Measurements from ENCODE around the gene RCE1. TPM values are rescaled to one million over a fixed set of nuclear protein-coding genes. Genes with fewer than 3 reads are reported as not detected.

Gene RCE1
- polyA plus RNA-seq, 1 experiment, result 20.1 TPM

DNA sequence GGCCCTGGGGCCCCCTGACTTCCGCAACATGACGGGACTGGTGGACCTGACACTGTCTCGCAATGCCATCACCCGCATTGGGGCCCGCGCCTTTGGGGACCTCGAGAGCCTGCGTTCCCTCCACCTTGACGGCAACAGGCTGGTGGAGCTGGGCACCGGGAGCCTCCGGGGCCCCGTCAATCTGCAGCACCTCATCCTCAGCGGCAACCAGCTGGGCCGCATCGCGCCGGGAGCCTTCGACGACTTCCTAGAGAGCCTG, 14.6 kb downstream of the RCE1 start:
- DNase-seq (ENCODE audit: low read depth), result no peak
- TF ChIP-seq, protein P1, sequence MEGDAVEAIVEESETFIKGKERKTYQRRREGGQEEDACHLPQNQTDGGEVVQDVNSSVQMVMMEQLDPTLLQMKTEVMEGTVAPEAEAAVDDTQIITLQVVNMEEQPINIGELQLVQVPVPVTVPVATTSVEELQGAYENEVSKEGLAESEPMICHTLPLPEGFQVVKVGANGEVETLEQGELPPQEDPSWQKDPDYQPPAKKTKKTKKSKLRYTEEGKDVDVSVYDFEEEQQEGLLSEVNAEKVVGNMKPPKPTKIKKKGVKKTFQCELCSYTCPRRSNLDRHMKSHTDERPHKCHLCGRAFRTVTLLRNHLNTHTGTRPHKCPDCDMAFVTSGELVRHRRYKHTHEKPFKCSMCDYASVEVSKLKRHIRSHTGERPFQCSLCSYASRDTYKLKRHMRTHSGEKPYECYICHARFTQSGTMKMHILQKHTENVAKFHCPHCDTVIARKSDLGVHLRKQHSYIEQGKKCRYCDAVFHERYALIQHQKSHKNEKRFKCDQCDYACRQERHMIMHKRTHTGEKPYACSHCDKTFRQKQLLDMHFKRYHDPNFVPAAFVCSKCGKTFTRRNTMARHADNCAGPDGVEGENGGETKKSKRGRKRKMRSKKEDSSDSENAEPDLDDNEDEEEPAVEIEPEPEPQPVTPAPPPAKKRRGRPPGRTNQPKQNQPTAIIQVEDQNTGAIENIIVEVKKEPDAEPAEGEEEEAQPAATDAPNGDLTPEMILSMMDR (IDR thresholded peaks at IDR 0.05; ENCODE audit: insufficient read depth, low read depth, low read length), result no peak
- Histone ChIP-seq H3K27me3 (ENCODE audit: control insufficient read depth, insufficient read depth, low read length) (no peaks in the 10 kb centered on the region), H3K36me3 (ENCODE audit: control insufficient read depth, insufficient read depth, low read length) (peaks cover 6% of the 10 kb centered on the region), H3K4me3 (ENCODE audit: low read depth, low read length) (peak overlapping the region; percentile 87)
- POLR2A ChIA-PET, result no interaction called here
- CTCF ChIA-PET, result no interaction called here

DNA sequence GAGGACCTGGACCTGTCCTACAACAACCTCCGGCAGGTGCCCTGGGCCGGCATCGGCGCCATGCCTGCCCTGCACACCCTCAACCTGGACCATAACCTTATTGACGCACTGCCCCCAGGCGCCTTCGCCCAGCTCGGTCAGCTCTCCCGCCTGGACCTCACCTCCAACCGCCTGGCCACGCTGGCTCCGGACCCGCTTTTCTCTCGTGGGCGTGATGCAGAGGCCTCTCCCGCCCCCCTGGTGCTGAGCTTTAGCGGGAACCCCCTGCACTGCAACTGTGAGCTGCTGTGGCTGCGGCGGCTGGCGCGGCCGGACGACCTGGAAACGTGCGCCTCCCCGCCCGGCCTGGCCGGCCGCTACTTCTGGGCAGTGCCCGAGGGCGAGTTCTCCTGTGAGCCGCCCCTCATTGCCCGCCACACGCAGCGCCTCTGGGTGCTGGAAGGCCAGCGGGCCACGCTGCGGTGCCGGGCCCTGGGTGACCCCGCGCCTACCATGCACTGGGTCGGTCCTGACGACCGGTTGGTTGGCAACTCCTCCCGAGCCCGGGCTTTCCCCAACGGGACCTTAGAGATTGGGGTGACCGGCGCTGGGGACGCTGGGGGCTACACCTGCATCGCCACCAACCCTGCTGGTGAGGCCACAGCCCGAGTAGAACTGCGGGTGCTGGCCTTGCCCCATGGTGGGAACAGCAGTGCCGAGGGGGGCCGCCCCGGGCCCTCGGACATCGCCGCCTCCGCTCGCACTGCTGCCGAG, 15.1 kb downstream of the RCE1 start:
- peaks cover 6% of the 10 kb centered on the region for H3K36me3 ChIP-seq (ENCODE audit: control insufficient read depth, insufficient read depth, low read length)
- no peak overlapping the region for H3K4me3 ChIP-seq (ENCODE audit: low read depth, low read length)
- no peaks in the 10 kb centered on the region for H3K27me3 ChIP-seq (ENCODE audit: control insufficient read depth, insufficient read depth, low read length)
- POLR2A ChIA-PET, result no interaction called here
- DNase-seq (ENCODE audit: low read depth), result no peak
- TF ChIP-seq, protein P1 (IDR thresholded peaks at IDR 0.05; ENCODE audit: insufficient read depth, low read depth, low read length), result no peak
- CTCF ChIA-PET, result no interaction called here

DNA sequence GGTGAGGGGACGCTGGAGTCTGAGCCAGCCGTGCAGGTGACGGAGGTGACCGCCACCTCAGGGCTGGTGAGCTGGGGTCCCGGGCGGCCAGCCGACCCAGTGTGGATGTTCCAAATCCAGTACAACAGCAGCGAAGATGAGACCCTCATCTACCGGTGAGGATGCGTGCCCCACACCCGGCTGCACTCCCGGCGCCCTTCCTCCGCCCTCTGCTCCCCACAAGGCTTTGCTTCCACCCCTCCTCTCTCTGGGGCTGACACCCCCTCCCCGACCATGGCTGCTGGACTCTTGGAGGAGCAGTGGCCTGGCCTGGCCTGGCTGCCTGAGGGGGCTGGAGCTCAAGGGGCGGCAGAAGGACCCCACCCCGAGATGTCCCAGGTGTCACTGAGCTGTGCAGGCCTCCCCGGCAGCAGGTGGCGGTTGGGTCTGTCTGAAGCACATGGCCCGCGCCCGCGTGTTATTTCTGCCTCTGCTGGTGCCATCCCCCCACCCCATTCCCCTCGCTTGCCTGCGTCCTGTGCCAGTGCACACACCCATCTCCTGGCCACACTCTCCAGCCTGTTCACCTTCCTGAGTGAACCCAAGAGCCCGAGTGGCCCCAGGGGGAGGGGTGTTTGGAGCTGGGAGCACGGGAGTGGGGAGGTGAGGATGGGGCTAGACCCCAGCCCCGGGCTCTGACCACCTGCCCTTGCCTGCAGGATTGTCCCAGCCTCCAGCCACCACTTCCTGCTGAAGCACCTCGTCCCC, 15.9 kb downstream of the RCE1 start:
- Histone ChIP-seq H3K27me3 (ENCODE audit: control insufficient read depth, insufficient read depth, low read length) (no peaks in the 10 kb centered on the region), H3K36me3 (ENCODE audit: control insufficient read depth, insufficient read depth, low read length) (peaks cover 8% of the 10 kb centered on the region), H3K4me3 (ENCODE audit: low read depth, low read length) (no peak overlapping the region)
- TF ChIP-seq, protein P1 (IDR thresholded peaks at IDR 0.05; ENCODE audit: insufficient read depth, low read depth, low read length), result no peak
- CTCF ChIA-PET, result interaction anchor here (1.0 kb wide), 1 partner anchor 24 kb away, joined by 3 read pairs; no protein-coding TSS in a partner anchor
- DNase-seq (ENCODE audit: low read depth), result no peak
- POLR2A ChIA-PET, result no interaction called here

DNA sequence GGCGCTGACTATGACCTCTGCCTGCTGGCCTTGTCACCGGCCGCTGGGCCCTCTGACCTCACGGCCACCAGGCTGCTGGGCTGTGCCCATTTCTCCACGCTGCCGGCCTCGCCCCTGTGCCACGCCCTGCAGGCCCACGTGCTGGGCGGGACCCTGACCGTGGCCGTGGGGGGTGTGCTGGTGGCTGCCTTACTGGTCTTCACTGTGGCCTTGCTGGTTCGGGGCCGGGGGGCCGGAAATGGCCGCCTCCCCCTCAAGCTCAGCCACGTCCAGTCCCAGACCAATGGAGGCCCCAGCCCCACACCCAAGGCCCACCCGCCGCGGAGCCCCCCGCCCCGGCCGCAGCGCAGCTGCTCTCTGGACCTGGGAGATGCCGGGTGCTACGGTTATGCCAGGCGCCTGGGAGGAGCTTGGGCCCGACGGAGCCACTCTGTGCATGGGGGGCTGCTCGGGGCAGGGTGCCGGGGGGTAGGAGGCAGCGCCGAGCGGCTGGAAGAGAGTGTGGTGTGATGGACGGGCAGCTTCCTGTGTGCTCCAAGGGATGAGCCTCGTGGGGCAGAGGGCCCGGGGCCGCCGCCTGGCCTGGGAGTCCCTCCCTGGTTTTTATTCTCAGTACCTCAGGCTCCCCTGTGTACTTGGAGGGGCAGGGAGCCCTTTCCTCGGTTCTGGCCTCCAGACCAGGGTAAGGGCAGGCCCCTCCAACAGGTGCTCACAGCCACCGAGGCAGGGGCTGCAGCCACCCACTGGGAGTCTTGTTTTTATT, 16.6 kb downstream of the RCE1 start:
- H3K36me3 ChIP-seq (ENCODE audit: control insufficient read depth, insufficient read depth, low read length), result peaks cover 8% of the 10 kb centered on the region
- ChIA-PET POLR2A (no interaction called here), CTCF (interaction anchor here (1.0 kb wide), 1 partner anchor 23 kb away, joined by 3 read pairs; no protein-coding TSS in a partner anchor)
- no peak for DNase-seq (ENCODE audit: low read depth)
- TF ChIP-seq, protein P1 (IDR thresholded peaks at IDR 0.05; ENCODE audit: insufficient read depth, low read depth, low read length), result no peak
- no peak overlapping the region for H3K4me3 ChIP-seq (ENCODE audit: low read depth, low read length)
- no peaks in the 10 kb centered on the region for H3K27me3 ChIP-seq (ENCODE audit: control insufficient read depth, insufficient read depth, low read length)

DNA sequence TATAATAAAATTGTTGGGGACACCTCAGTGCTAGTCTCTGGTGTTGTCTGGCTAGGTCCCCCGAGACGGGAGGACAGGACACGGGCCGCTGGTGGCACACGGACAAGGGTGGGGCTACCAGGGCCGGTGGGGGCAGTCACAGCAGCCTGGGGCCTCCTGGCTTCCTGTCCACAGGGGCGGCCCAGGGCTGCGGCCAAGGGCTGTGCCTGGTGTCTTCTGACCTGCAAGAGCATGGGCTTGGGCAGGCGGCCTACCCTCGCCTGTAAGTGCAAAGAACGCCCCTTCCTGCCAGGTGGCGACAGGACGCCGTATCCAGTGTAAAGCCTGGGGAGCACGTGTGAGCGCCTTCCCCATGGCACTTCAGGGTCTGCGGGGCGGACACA, 17.2 kb downstream of the RCE1 start:
- no peak overlapping the region for H3K4me3 ChIP-seq (ENCODE audit: low read depth, low read length)
- peaks cover 8% of the 10 kb centered on the region for H3K36me3 ChIP-seq (ENCODE audit: control insufficient read depth, insufficient read depth, low read length)
- no peak for DNase-seq (ENCODE audit: low read depth)
- H3K27me3 ChIP-seq (ENCODE audit: control insufficient read depth, insufficient read depth, low read length), result no peaks in the 10 kb centered on the region
- CTCF ChIA-PET, result no interaction called here
- POLR2A ChIA-PET, result no interaction called here
- TF ChIP-seq, protein P1 (IDR thresholded peaks at IDR 0.05; ENCODE audit: insufficient read depth, low read depth, low read length), result no peak

Measured in BJ (cell line).